ENCODE results near the gene CEP57.
"Not testable (repeated sequence)": the region's sequence is repeated elsewhere in the genome, so short reads cannot be mapped to it uniquely, and the experiment has no call there.

CEP57 gene

GRCh38 chr11:95799546-95799945 lies 9.2 kb downstream of the CEP57 start:
- no peak for DNase-seq

GRCh38 chr11:95800438-95800837 lies 10.1 kb downstream of the CEP57 start:
- DNase-seq: no peak

GRCh38 chr11:95802806-95803205 lies 12.5 kb downstream of the CEP57 start:
- no peak for DNase-seq

GRCh38 chr11:95803973-95804372 lies 13.7 kb downstream of the CEP57 start:
- no peak for DNase-seq

- DNase-seq: no peak
Observed at GRCh38 chr11:95805869-95806268, 15.6 kb downstream of the CEP57 start.

GRCh38 chr11:95806464-95806863 lies 16.2 kb downstream of the CEP57 start:
- not testable (repeated sequence) for DNase-seq

- not testable (repeated sequence) for DNase-seq
Observed at GRCh38 chr11:95811052-95811451, 20.8 kb downstream of the CEP57 start.

GRCh38 chr11:95816037-95816436 lies 25.7 kb downstream of the CEP57 start:
- no peak for DNase-seq

GRCh38 chr11:95821640-95822039 lies 31.3 kb downstream of the CEP57 start:
- DNase-seq: no peak

- no peak for DNase-seq
Observed at GRCh38 chr11:95827696-95828095, 37.4 kb downstream of the CEP57 start.

GRCh38 chr11:95829580-95830259 lies 39.4 kb downstream of the CEP57 start:
- DNase-seq: no peak

GRCh38 chr11:95831198-95831883 lies 41.0 kb downstream of the CEP57 start:
- no peak for DNase-seq

GRCh38 chr11:95832763-95833162 lies 42.5 kb downstream of the CEP57 start:
- DNase-seq: no peak

- DNase-seq: no peak
Observed at GRCh38 chr11:95833378-95833777, 43.1 kb downstream of the CEP57 start.

- no peak for DNase-seq
Observed at GRCh38 chr11:95835351-95835750, 45.1 kb downstream of the CEP57 start.

- peak; percentile 64 for DNase-seq
Observed at GRCh38 chr11:95835768-95836488, 45.6 kb downstream of the CEP57 start.

- DNase-seq: no peak
Observed at GRCh38 chr11:95845167-95845566, 54.9 kb downstream of the CEP57 start.

GRCh38 chr11:95849087-95849825 lies 59.0 kb downstream of the CEP57 start:
- DNase-seq: peak; percentile 26

GRCh38 chr11:95850137-95850536 lies 59.8 kb downstream of the CEP57 start:
- DNase-seq: no peak

- no peak for DNase-seq
Observed at GRCh38 chr11:95853138-95853537, 62.8 kb downstream of the CEP57 start.

- DNase-seq: no peak
Observed at GRCh38 chr11:95853862-95854261, 63.6 kb downstream of the CEP57 start.

- DNase-seq: not testable (repeated sequence)
Observed at GRCh38 chr11:95854362-95854761, 64.1 kb downstream of the CEP57 start.

- DNase-seq: not testable (repeated sequence)
Observed at GRCh38 chr11:95860024-95860423, 69.7 kb downstream of the CEP57 start.
